OCI-LY3 (cell line): ENCODE results near the gene ABCG1.

Experiments used
- H2AFZ ChIP-seq: fragments of 200-600, 300-600 bp; shearing (Covaris generic); 2 replicates; pipeline ENCODE4 v1.6.0; 2014; ENCODE audit warnings: antibody characterized with exemption, low read depth, low read length
- H3K27ac ChIP-seq: fragments of 200-600, 300-600 bp; sonication (generic); 2 replicates; pipeline ENCODE4 v1.5.1; 2014; ENCODE audit warnings: mild to moderate bottlenecking, low read length, moderate library complexity, mixed read lengths
- H3K27me3 ChIP-seq: fragments of 200-600, 300-600 bp; sonication (generic); 2 replicates; pipeline ENCODE4 v1.6.1; 2014; ENCODE audit warnings: low read depth, low read length, mixed read lengths
- H3K36me3 ChIP-seq: fragments of 200-600, 300-600 bp; sonication (generic); replicated peaks from 2 replicates; pipeline ENCODE3; 2014; ENCODE audit warnings: low read depth, low read length, mixed read lengths
- H3K4me1 ChIP-seq: fragments of 300-600, 200-600 bp; sonication (generic); 2 replicates; pipeline ENCODE4 v1.6.1; 2014; ENCODE audit warnings: low read length, mixed read lengths
- H3K4me2 ChIP-seq: fragments of 200-600, 300-600 bp; sonication (generic); 2 replicates; pipeline ENCODE4 v1.6.1; 2014; ENCODE audit warnings: low read length, mixed read lengths
- H3K4me3 ChIP-seq: fragments of 300-600, 200-600 bp; sonication (generic); 2 replicates; pipeline ENCODE4 v1.5.1; 2014; ENCODE audit warnings: antibody characterized with exemption, mild to moderate bottlenecking, low read length, moderate library complexity
- H3K79me2 ChIP-seq: fragments of 300-600, 200-600 bp; shearing (Covaris generic); 2 replicates; pipeline ENCODE4 v1.6.1; 2014; ENCODE audit warnings: mild to moderate bottlenecking, low read length, mixed read lengths
- H3K9ac ChIP-seq: fragments of 300-600, 200-600 bp; shearing (Covaris generic); 2 replicates; pipeline ENCODE4 v1.6.0; 2014; ENCODE audit warnings: mild to moderate bottlenecking, low read length, moderate library complexity
- H3K9me3 ChIP-seq: fragments of 200-600, 300-600 bp; shearing (Covaris generic); 2 replicates; pipeline ENCODE4 v1.6.1; 2014; ENCODE audit warnings: low read length, mixed read lengths; ENCODE audit not compliant: insufficient read depth
- H4K20me1 ChIP-seq: fragments of 200-600, 300-600 bp; sonication (generic); 2 replicates; pipeline ENCODE4 v1.6.1; 2016; ENCODE audit warnings: low read length, mixed read lengths; ENCODE audit not compliant: insufficient read depth
- CTCF ChIP-seq: fragments of 200-600, 300-600 bp; sonication (generic); IDR thresholded peaks from 2 replicates; pipeline ENCODE4 v1.5.1; 2014; ENCODE audit warnings: antibody characterized with exemption, low read length, low read depth
- EZH2phosphoT487 ChIP-seq: fragments of 200-600 bp; shearing (Covaris generic); IDR thresholded peaks from 2 replicates; pipeline ENCODE4 v1.6.1; 2018; ENCODE audit warnings: antibody characterized with exemption, mixed run types, low read depth

Gene ABCG1

GRCh38 chr21:42304556-42305454 is 85.9 kb downstream of the ABCG1 start:
- H3K4me2 ChIP-seq = no peak overlapping the region
- H4K20me1 ChIP-seq = no peaks in the 10 kb centered on the region
- H3K79me2 ChIP-seq = no peaks in the 10 kb centered on the region
- no peak for TF ChIP-seq CTCF
- no peak for TF ChIP-seq EZH2phosphoT487
- no peaks in the 10 kb centered on the region for H3K9me3 ChIP-seq
- no peak overlapping the region for H2AFZ ChIP-seq
- no peaks in the 10 kb centered on the region for H3K36me3 ChIP-seq
- no peak overlapping the region for H3K4me3 ChIP-seq
- peaks cover 21% of the 10 kb centered on the region; the same call in 1 of the 2 replicates for H3K27me3 ChIP-seq
- H3K27ac ChIP-seq = no peak overlapping the region
- no peak overlapping the region for H3K9ac ChIP-seq
- H3K4me1 ChIP-seq = peaks cover 5% of the 10 kb centered on the region

GRCh38 chr21:42305707-42306147 is 86.8 kb downstream of the ABCG1 start:
- peaks cover 5% of the 10 kb centered on the region for H3K4me1 ChIP-seq
- H3K79me2 ChIP-seq = no peaks in the 10 kb centered on the region
- no peak for TF ChIP-seq EZH2phosphoT487
- TF ChIP-seq CTCF = no peak
- H3K4me3 ChIP-seq = no peak overlapping the region
- H3K9ac ChIP-seq = no peak overlapping the region
- no peaks in the 10 kb centered on the region for H3K9me3 ChIP-seq
- no peaks in the 10 kb centered on the region for H3K36me3 ChIP-seq
- no peak overlapping the region for H2AFZ ChIP-seq
- peaks cover 21% of the 10 kb centered on the region; the same call in 1 of the 2 replicates for H3K27me3 ChIP-seq
- H3K27ac ChIP-seq = no peak overlapping the region
- H3K4me2 ChIP-seq = no peak overlapping the region
- no peaks in the 10 kb centered on the region for H4K20me1 ChIP-seq

- H3K79me2 ChIP-seq = no peaks in the 10 kb centered on the region
- TF ChIP-seq EZH2phosphoT487 = no peak
- TF ChIP-seq CTCF = no peak
- no peaks in the 10 kb centered on the region for H3K9me3 ChIP-seq
- H3K27ac ChIP-seq = no peak overlapping the region
- no peaks in the 10 kb centered on the region for H4K20me1 ChIP-seq
- H3K4me1 ChIP-seq = peaks cover 5% of the 10 kb centered on the region
- no peaks in the 10 kb centered on the region for H3K36me3 ChIP-seq
- no peak overlapping the region for H3K9ac ChIP-seq
- no peak overlapping the region for H2AFZ ChIP-seq
- H3K4me3 ChIP-seq = no peak overlapping the region
- H3K27me3 ChIP-seq = peaks cover 21% of the 10 kb centered on the region; the same call in 1 of the 2 replicates
- H3K4me2 ChIP-seq = no peak overlapping the region
Observed at GRCh38 chr21:42306366-42307035, 87.6 kb downstream of the ABCG1 start.

- peaks cover 5% of the 10 kb centered on the region for H3K4me1 ChIP-seq
- H3K36me3 ChIP-seq = no peaks in the 10 kb centered on the region
- no peak overlapping the region for H3K9ac ChIP-seq
- H3K4me3 ChIP-seq = no peak overlapping the region
- H2AFZ ChIP-seq = no peak overlapping the region
- H3K27me3 ChIP-seq = peaks cover 21% of the 10 kb centered on the region; the same call in 1 of the 2 replicates
- TF ChIP-seq CTCF = no peak
- TF ChIP-seq EZH2phosphoT487 = no peak
- H4K20me1 ChIP-seq = no peaks in the 10 kb centered on the region
- no peaks in the 10 kb centered on the region for H3K9me3 ChIP-seq
- H3K4me2 ChIP-seq = no peak overlapping the region
- H3K79me2 ChIP-seq = no peaks in the 10 kb centered on the region
- no peak overlapping the region for H3K27ac ChIP-seq
Observed at GRCh38 chr21:42307106-42307505, 88.2 kb downstream of the ABCG1 start.
